NCI-H1930 (cell line): ENCODE data around the gene MESD.

Experiments used
- DNase-seq, 2 experiments: peaks; one replicate each; lab custom pipeline; 2025; lab: John Stamatoyannopoulos, UW

Gene MESD

DNA sequence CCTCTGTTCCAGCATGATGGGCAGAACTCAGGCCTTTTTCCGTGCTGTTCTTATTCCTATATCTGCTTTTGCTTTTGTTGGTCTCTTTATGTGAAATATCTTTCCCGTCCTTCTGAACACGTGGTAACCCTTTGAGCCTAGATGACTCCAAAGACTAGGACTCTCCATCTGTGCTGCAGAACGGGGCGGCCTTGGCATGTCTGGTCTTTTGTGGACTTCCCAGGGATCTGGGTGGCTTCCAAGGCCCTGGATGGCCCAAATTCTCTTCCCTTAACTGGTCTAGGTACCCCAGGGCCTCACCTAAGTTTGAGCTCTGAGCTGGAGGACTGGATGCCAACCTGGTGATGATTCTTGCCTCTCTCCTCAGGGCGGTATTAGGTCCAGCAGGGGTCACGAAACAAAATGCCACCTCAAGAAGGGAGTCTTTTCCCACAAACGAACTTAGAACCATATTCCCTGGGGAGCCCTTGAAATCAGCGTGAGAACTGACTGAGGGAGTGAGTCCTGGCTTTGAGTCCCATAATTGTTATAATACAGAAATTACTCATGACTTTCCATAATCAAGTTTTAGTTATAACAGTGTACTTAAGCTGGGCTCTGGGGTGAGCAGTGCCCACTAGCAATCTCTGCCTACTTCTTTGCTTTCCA lies 25.0 kb upstream of the MESD start:
- no peak for DNase-seq

DNA sequence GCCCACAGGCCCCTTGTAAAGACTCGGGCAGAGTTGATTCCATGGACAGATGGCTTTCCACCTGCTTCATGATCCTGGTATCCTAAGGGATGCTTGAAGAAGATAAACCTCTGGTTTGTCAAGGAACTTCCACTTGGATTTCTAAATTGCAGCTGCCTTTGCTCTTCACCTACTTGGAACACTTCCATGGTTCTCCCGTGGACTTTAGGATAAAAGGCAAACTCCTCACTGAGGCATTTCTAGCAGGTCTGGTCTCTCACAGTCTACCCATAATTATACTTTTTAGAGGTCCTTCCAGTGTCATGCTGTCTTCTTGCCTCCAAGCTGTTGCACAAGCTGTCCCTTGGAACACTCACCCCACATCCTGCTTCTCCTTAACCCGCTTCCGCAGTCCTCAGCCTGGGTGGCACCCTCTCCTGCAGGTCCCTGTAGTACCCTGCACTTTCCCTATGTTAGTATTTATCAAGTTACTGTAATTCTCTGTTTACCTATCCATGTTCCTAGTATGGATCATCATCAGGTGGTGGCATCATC lies 23.8 kb upstream of the MESD start:
- no peak for DNase-seq

DNA sequence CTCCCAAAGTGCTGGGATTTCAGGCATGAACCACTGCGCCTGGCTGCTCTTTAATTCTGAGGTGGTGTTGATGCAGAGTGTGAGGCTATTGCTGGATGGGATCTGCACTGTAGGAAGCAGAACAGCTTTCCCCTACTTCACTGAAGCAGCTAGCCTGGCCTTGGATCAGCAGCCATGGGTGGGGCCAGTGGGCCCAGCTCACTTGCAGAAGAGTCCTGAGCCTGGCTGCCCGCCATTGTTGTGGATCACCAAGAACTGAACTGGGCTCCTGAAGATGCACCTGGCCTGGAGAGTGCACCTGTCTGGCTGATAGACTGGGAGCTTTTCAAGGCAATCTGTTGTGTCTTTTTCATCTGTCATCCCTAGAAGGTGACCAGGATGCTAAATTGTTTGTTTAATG lies 23.0 kb upstream of the MESD start:
- DNase-seq: no peak

- DNase-seq: no peak
These were observed 22.0 kb upstream of the MESD start for GRCh38 chr15:81011593-81011992.

- DNase-seq: no peak
These were observed 20.5 kb upstream of the MESD start for GRCh38 chr15:81010086-81010485.

- DNase-seq: no peak
These were observed 18.7 kb upstream of the MESD start for GRCh38 chr15:81008312-81008711.

- DNase-seq: no peak
These were observed 17.9 kb upstream of the MESD start for GRCh38 chr15:81007428-81008064.

DNA sequence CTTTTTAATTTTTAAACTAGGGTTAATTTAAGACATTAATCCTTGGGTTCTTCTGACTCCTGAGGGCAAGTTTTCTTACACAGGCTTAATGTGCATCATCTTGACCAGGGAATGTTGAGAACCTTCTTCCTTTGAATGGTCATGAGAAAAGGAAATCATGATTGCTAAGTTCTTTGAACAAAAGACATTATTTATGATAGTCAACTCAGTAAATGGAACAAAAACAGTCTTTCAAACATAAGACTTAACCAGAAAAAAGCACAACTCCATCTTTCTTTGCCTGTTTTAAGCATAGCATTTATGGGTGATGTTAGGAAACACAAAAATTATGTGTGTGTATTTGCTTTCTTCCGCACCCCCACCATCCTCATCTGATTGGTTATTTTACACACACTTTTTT lies 16.5 kb upstream of the MESD start:
- no peak for DNase-seq

DNA sequence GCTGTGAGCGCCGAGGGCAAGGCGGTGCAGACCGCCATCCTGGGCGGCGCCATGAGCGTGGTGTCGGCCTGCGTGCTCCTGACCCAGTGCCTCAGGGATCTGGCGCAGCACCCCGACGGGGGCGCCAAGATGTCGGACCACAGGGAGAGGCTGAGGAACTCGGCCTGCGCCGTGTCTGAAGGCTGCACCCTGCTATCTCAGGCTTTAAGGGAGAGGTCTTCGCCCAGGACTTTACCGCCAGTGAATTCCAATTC lies 13.4 kb upstream of the MESD start:
- no peak for DNase-seq

DNA sequence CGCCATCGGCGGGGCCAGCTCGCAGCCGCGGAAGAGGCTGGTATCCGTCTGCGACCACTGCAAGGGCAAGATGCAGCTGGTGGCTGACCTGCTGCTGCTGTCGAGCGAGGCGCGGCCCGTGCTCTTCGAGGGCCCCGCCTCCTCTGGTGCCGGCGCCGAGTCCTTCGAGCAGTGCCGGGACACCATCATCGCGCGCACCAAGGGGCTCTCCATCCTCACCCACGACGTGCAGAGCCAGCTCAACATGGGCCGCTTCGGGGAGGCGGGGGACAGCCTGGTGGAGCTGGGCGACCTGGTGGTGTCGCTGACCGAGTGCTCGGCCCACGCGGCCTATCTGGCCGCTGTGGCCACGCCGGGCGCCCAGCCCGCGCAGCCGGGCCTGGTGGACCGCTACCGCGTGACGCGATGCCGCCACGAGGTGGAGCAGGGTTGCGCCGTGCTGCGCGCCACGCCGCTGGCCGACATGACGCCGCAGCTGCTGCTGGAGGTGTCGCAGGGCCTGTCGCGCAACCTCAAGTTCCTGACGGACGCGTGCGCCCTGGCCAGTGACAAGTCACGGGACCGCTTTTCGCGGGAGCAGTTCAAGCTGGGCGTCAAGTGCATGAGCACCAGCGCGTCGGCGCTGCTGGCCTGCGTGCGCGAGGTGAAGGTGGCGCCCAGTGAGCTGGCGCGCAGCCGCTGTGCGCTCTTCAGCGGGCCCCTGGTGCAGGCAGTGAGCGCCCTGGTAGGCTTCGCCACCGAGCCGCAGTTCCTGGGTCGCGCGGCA lies 12.9 kb upstream of the MESD start:
- no peak for DNase-seq

GRCh38 chr15:81002009-81002330 lies 12.4 kb upstream of the MESD start:
- DNase-seq: no peak

GRCh38 chr15:81001152-81002008 lies 11.8 kb upstream of the MESD start:
- peak in 1 of 2 experiments; percentile 10 for DNase-seq

- DNase-seq: peak; percentile 50 to 63
These were observed 11.1 kb upstream of the MESD start, which contains the start of gene TLNRD1 for GRCh38 chr15:81000624-81001151. TLNRD1 (plus strand) TSS chr15:81000923; CDS start chr15:81002272, 1,349 bp downstream.

DNA sequence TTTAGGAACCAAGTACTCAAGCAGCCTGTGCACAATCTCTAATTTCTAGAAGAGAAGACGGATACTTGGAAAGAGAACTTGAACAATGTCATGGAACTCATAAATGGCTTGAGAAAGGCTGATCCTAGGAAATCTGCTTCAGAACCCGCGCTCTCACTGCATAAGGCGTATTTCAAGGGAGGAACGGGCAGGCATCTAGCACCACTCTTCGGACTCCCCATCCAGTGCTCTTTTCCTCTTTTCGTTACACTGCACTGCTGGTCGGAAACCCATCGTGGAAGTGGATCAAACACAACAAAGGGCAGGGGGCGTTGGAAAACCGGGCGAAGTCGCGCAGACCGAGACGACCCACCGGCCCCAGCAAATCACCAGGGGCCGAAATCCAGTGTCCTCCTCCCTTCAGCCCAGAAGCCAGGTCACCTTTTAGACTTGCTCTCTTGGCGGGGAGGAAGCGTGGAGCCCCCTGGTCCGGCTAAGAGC lies 10.6 kb upstream of the MESD start:
- no peak for DNase-seq

DNA sequence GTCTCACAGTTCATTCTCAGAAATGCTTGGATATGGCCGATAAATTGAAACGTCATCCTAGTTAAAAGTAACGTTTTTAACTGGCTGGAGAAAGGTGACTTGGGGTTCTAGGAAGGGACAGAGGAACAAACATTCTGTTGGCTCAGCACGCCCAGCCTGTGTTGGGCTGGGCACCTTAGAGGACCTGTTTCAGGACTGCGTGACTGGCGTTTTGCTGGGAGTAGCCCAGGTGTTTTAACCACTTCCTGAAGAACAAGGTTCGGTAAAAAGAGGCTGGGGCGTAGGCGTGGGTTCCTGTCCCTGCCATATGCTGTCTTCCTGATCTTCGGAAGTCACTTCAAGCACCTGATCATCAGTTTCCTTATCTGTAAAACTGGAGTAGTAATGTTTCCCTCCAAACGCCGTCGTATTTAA lies 10.0 kb upstream of the MESD start:
- DNase-seq: no peak

GRCh38 chr15:80998251-80998650 lies 8.6 kb upstream of the MESD start:
- no peak for DNase-seq

DNA sequence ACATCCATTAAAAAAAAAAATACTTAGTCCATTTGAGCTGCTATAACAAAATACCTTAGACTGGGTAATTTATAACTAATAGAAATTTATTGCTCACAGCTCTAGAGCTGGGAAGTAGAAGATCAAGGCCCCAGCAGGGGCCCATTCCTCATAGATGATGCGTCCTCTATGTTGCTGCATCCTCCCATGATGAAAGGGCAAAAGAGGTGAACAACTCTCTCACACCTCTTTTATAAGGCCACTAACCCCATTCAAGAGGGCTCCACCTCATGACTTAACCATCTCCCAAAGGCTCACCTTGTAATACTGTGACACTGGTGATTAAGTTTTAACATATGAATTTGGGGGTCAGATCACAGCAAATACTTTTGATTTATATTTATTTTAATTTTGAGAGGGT lies 8.1 kb upstream of the MESD start:
- DNase-seq: no peak

DNA sequence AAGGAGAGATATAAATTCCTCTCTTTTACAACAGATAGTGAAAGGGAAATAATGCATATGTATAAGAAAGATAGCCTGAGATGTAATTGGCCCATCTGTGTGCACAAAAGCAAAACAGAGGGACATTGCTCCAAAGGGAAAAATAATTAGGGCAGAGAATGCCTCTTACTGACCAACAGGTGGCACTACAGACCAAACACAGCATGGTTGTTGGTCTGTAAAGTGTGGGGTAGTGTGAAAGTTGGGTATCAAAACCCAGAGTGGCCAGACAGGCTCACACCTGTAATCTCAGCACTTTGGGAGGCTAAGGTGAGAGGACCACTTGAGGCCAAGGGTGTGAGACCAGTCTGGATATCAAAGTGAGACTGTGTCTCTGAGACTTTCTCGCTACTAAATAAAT lies 6.6 kb upstream of the MESD start:
- DNase-seq: no peak

- no peak for DNase-seq
These were observed 2.8 kb upstream of the MESD start for GRCh38 chr15:80992441-80992840.

DNA sequence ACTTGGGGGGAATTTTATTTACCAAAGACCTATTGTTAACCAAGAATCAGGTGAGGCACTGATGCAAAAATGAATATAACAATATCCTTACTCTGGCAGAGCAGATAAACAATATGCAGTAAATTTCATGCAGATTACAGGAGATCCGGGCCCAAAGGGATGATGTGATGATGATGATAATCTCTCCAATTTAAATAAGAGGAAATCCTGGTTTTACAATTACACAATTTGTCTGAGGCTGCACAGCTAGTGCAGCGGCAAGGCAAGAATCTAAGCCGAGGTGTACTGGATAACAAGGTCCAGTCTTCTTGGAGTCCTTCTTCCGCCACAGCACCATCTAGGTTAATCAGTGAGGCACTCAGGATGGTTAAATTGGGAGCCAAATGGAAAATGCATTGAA lies 2.4 kb upstream of the MESD start:
- no peak for DNase-seq

- DNase-seq: no peak
These were observed 1.8 kb upstream of the MESD start for GRCh38 chr15:80991421-80991820.

DNA sequence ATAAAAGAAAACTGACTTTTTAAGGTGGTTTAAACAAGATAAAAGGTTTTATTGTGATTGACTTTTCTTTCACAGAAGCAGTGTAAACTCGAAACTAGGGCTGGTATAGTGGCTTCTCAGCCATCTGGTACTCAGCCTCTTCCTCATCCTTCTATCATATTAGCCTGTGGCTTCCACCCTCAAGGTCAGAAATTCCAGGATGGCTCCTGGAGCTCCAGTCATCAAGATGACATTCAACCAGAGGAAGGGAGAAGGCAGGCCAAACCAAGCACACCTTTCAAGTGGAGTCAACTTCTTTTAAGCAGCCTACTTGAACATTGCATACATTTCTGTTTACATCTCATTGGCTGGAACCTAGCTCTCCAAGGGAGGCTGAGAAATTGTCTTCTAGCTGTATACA lies 1.3 kb upstream of the MESD start:
- DNase-seq: no peak
